Hepatocyte (in vitro differentiated cells): ENCODE measurements around the gene LSM4. TPM values are rescaled to one million over a fixed set of nuclear protein-coding genes. Genes with fewer than 3 reads are reported as not detected.
"Not testable (repeated sequence)": the region's sequence is repeated elsewhere in the genome, so short reads cannot be mapped to it uniquely, and the experiment has no call there.

Source experiments
- DNase-seq: peaks from one replicate; pipeline ENCODE4 v3.0.0-alpha.2; 2016; ENCODE audit warnings: low spot score
- H2AFZ ChIP-seq: fragments of 200-600 bp; sonication (generic); 2 replicates; pipeline ENCODE4 v1.6.0; 2016; ENCODE audit warnings: antibody characterized with exemption, mild to moderate bottlenecking
- H3K27ac ChIP-seq: fragments of 200-600 bp; sonication (generic); 2 replicates; pipeline ENCODE4 v1.5.1; 2016; ENCODE audit warnings: mild to moderate bottlenecking
- H3K27me3 ChIP-seq: fragments of 200-600 bp; sonication (generic); 2 replicates; pipeline ENCODE4 v1.6.1; 2016
- H3K36me3 ChIP-seq: fragments of 200-600 bp; sonication (generic); replicated peaks from 2 replicates; pipeline ENCODE4 v1.5.1; 2016; ENCODE audit warnings: low read depth; ENCODE audit not compliant: insufficient read depth
- H3K4me1 ChIP-seq: fragments of 200-600 bp; sonication (generic); 2 replicates; pipeline ENCODE4 v1.5.1; 2016; ENCODE audit warnings: mild to moderate bottlenecking, moderate library complexity; ENCODE audit not compliant: insufficient read depth
- H3K4me2 ChIP-seq: fragments of 200-600 bp; sonication (generic); 2 replicates; pipeline ENCODE4 v1.6.0; 2016
- H3K4me3 ChIP-seq: fragments of 200-600 bp; sonication (generic); 2 replicates; pipeline ENCODE4 v1.5.1; 2016; ENCODE audit warnings: mild to moderate bottlenecking
- H3K79me2 ChIP-seq: fragments of 200-600 bp; sonication (generic); 2 replicates; pipeline ENCODE4 v1.6.0; 2017; ENCODE audit warnings: mild to moderate bottlenecking
- H3K9me2 ChIP-seq: fragments of 200-600 bp; sonication (generic); replicated peaks from 2 replicates; pipeline ENCODE4 v1.6.0; 2017; ENCODE audit warnings: mild to moderate bottlenecking; ENCODE audit not compliant: insufficient read depth
- H3K9me3 ChIP-seq: fragments of 200-600 bp; sonication (generic); 2 replicates; pipeline ENCODE4 v1.5.1; 2016; ENCODE audit warnings: low read depth, mild to moderate bottlenecking
- H4K20me1 ChIP-seq: fragments of 200-600 bp; sonication (generic); 2 replicates; pipeline ENCODE4 v1.6.0; 2016; ENCODE audit warnings: mild to moderate bottlenecking; ENCODE audit not compliant: insufficient read depth, poor library complexity, severe bottlenecking
- EZH2 ChIP-seq: fragments of 200-600 bp; sonication (generic); IDR thresholded peaks from 2 replicates; pipeline ENCODE4 v1.6.1; 2016; ENCODE audit warnings: antibody characterized with exemption, mild to moderate bottlenecking, borderline replicate concordance
- EZH2phosphoT487 ChIP-seq: fragments of 200-600 bp; sonication (generic); IDR thresholded peaks from one replicate; pipeline ENCODE4 v1.6.1; 2018; ENCODE audit warnings: antibody characterized with exemption, mild to moderate bottlenecking, low read depth, moderate library complexity; ENCODE audit not compliant: unreplicated experiment, severe bottlenecking
- WGBS: methylation state at CpG from one replicate; pipeline ENCODE4 v1.1.6; 2016; ENCODE audit warnings: low lambda C conversion rate; ENCODE audit errors: missing lambda C conversion rate; 5-methylcytosine and 5-hydroxymethylcytosine counted together
- polyA plus RNA-seq: library from polyadenylated mRNA; unstranded; fragments of >200 nt; fragmentation: Nextera tagmentation; extraction: Ambion mirVana; gene quantifications from 2 replicates; pipeline ENCODE4 v1.2.1, GENCODE V29; 2016
- total RNA-seq: library from RNA; depleted of rRNA; stranded (reverse); fragments of >200 nt; gene quantifications from 2 replicates; pipeline ENCODE4 v1.2.3, GENCODE V29; 2014
- TF ChIP-seq, protein P1 (sequence below): fragments of 200-600 bp; sonication (generic); IDR thresholded peaks from 2 replicates; pipeline ENCODE4 v1.5.1; 2016; ENCODE audit warnings: antibody characterized with exemption, mild to moderate bottlenecking; ENCODE audit not compliant: poor library complexity

LSM4 gene
- total and polyA plus RNA-seq, 2 experiments from 2014 or later = 185 to 218 TPM

DNA sequence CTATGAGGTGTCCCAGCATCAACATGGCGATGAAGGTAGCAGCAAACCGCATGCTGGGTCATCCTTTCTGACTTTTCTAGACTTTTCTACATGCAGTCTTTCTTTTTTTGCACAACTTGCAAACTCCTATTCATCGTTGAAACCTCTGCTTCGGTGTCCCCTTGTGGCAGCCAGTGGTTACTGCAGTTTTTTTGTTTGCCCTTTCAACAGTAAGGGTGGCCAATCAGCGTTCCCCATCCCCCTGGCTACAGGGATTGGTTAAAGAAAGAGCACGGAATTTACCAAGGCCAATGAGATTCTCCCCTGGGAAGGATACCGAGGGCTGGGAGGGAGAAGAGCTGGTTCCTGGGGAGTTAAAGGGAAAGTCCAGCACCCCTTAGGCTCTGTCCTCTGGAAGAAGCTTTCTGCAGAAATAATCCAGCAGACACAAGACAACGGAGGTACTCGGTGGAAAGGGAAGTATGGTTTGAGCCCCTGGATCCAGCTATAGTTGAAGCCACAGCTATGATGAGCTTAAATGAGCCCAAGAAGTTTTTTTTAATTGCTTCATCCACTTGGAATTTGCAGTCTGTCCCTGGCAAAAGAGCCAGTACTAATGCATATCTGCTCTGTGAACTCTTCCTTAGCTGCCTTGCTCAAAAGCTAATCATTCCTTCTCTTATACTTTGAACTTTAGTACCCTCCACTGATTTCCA lies 5.6 kb upstream of the LSM4 start:
- H3K79me2 ChIP-seq = no peaks in the 10 kb centered on the region
- H3K4me3 ChIP-seq = no peak overlapping the region
- H3K36me3 ChIP-seq = no peaks in the 10 kb centered on the region
- H3K27ac ChIP-seq = peak overlapping the region; percentile 45
- H3K27me3 ChIP-seq = no peaks in the 10 kb centered on the region
- H3K9me3 ChIP-seq = no peaks in the 10 kb centered on the region
- peaks cover 16% of the 10 kb centered on the region for H3K4me1 ChIP-seq
- H3K9me2 ChIP-seq = no peaks in the 10 kb centered on the region
- peak overlapping the region; percentile 67 for H3K4me2 ChIP-seq
- DNase-seq = peak; percentile 96
- WGBS = 6% methylated on average over 9 of the region's 9 CpGs
- no peaks in the 10 kb centered on the region for H4K20me1 ChIP-seq
- TF ChIP-seq, protein P1, sequence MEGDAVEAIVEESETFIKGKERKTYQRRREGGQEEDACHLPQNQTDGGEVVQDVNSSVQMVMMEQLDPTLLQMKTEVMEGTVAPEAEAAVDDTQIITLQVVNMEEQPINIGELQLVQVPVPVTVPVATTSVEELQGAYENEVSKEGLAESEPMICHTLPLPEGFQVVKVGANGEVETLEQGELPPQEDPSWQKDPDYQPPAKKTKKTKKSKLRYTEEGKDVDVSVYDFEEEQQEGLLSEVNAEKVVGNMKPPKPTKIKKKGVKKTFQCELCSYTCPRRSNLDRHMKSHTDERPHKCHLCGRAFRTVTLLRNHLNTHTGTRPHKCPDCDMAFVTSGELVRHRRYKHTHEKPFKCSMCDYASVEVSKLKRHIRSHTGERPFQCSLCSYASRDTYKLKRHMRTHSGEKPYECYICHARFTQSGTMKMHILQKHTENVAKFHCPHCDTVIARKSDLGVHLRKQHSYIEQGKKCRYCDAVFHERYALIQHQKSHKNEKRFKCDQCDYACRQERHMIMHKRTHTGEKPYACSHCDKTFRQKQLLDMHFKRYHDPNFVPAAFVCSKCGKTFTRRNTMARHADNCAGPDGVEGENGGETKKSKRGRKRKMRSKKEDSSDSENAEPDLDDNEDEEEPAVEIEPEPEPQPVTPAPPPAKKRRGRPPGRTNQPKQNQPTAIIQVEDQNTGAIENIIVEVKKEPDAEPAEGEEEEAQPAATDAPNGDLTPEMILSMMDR = peak; percentile 85
- TF ChIP-seq EZH2 = no peak
- no peak for TF ChIP-seq EZH2phosphoT487
- H2AFZ ChIP-seq = peak overlapping the region; percentile 4

DNA sequence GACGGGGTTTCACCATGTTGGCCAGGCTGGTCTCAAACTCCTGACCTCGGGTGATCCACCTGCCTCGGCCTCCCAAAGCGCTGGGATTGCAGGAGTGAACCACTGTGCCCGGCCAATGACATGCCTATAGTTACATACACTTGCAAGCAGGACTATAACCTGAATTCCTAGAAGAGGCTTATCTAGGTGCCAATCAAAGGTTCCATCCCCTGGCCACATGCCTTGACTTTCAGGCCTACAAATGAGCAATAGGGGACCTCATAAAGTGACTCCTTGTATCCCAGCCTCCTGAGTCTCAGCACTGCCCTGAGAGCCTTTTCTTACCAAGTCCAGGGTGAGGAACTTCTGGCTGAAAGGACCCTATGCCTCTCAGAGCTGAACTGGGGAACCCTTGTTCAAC lies 3.9 kb upstream of the LSM4 start:
- peaks cover 10% of the 10 kb centered on the region for H3K79me2 ChIP-seq
- H3K9me2 ChIP-seq = no peaks in the 10 kb centered on the region
- peaks cover 25% of the 10 kb centered on the region for H3K4me1 ChIP-seq
- no peak for TF ChIP-seq EZH2phosphoT487
- TF ChIP-seq EZH2 = no peak
- TF ChIP-seq, protein P1 = no peak
- no peaks in the 10 kb centered on the region for H3K36me3 ChIP-seq
- no peaks in the 10 kb centered on the region for H4K20me1 ChIP-seq
- no peak overlapping the region for H3K27ac ChIP-seq
- 98% methylated on average over 5 of the region's 5 CpGs for WGBS
- H2AFZ ChIP-seq = no peak overlapping the region
- DNase-seq = no peak
- H3K27me3 ChIP-seq = no peaks in the 10 kb centered on the region
- H3K4me2 ChIP-seq = no peak overlapping the region
- no peaks in the 10 kb centered on the region for H3K9me3 ChIP-seq
- H3K4me3 ChIP-seq = no peak overlapping the region

DNA sequence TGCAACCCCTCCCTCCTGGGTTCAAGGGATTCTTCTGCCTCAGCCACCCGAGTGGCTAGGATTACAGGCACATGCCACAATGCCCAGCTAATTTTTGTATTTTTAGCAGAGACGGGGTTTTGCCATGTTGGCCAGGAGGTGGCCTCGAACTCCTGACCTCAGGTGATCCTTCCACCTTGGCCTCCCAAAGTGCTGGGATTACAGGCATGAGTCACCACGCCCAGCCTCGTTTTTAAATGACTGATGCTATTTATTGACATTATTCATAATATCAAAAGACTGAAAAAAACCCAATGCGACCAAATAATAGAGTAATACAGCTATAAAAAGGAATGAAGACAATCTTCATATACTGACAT lies 1.5 kb upstream of the LSM4 start:
- not testable (repeated sequence) for H3K36me3 ChIP-seq, H4K20me1 ChIP-seq, DNase-seq, H3K4me3 ChIP-seq, H3K9me2 ChIP-seq, H3K9me3 ChIP-seq, H3K27me3 ChIP-seq, H2AFZ ChIP-seq
- 73% methylated on average over 6 of the region's 6 CpGs for WGBS
- H3K4me1 ChIP-seq = peaks cover 41% of the 10 kb centered on the region
- H3K79me2 ChIP-seq = peaks cover 27% of the 10 kb centered on the region
- peak overlapping the region; percentile 93 for H3K27ac ChIP-seq
- H3K4me2 ChIP-seq = peak overlapping the region; percentile 80

DNA sequence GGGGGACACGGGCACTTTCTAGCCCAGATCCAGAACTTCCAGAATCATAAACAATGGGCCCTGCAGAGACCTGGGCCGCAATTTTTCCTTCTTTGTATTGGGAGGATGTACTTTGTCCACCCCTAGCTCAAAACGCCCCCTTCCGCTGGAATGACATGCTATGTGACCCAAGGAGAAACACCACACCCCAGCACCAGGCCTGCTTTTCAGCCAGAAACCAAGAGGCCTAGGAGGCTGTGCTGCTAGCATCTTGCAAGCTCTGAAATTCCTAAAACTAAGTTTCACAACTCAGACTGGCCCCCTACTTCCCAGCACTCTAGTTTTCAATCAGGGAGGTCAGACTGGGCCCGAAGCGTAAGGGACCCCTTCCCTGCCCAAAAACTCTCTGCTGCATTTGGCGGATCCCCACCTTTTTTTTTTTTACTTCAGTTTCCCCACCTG lies 538 bp downstream of the LSM4 start:
- H3K4me2 ChIP-seq = peak overlapping the region; percentile 84
- peaks cover 45% of the 10 kb centered on the region for H3K79me2 ChIP-seq
- WGBS = 9% methylated on average over 7 of the region's 7 CpGs
- peak overlapping the region; percentile 94 for H3K27ac ChIP-seq
- no peaks in the 10 kb centered on the region for H3K9me3 ChIP-seq
- H4K20me1 ChIP-seq = no peaks in the 10 kb centered on the region
- H3K4me1 ChIP-seq = peaks cover 51% of the 10 kb centered on the region
- no peaks in the 10 kb centered on the region for H3K9me2 ChIP-seq
- peak overlapping the region; percentile 8 for H2AFZ ChIP-seq
- no peaks in the 10 kb centered on the region for H3K27me3 ChIP-seq
- peak overlapping the region; percentile 69 for H3K4me3 ChIP-seq
- peak; percentile 82 for DNase-seq
- no peak for TF ChIP-seq EZH2phosphoT487
- TF ChIP-seq, protein P1 = peak; percentile 33
- H3K36me3 ChIP-seq = no peaks in the 10 kb centered on the region
